ENCODE results near the gene PTPRN2. TPM values are rescaled to one million over a fixed set of nuclear protein-coding genes. Genes with fewer than 3 reads are reported as not detected.

Gene PTPRN2
- total and polyA plus RNA-seq, 2 of the 8 experiments (the other 6 are each of a cell fraction or from before 2014, with no cell fraction given) = 2.6 to 4.5 TPM

DNA sequence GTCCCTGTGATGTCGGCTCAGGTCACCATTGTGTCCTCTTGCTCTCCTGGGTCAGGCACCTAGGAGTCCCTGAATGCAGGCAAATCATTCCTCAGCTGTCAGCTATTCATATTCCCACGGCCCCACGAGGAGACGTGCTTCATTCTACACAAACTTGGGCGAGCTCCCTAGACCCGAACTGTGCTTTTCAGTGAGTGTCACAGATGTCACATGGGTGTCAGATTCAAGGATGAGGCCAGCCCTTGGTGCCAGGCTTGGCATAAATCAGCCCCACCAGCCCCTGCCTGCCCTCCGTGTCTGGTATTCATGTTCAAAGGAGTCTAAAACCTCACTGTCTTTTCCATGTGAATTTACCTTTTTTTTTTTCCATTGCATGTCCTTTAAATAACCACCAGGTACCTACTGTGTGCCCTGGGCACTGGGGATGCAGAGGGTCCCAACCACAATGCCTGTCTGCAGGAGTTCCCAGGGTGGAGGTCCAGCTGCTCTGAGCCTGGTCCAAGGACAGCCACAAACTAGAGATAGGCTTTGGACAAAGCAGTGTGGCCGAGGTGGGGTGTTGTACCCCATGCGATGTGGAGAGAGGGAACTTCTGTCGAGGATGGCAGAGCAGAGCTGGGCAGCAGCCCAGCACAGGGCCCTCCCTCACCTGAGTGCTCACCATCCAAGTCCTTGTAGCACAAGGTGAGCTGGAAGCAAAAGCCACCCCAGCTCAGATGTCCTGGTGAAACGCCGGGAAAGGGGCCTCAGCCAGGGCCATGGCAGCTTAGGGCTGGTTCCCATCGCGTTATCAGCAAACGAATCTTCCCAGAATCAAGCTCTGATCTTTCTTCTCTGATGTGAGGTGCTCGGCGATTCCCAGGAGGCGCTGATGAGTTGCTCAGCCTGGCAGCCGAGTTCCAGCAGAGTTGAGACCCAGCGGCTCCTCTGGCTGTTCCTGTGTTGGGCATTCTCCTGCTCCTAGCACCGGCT, 611.9 kb downstream of the PTPRN2 start:
- H2BK20ac ChIP-seq (ENCODE audit: low read length) = no peak overlapping the region
- no peak for FAIRE-seq
- CTCF ChIA-PET (ENCODE audit: partially characterized antibody) = interaction anchor here (0.7 to 2.0 kb wide), 4 partner anchors 8 to 38 kb away, joined by 3 to 6 read pairs (median 4); no protein-coding TSS in a partner anchor
- H3K36me3 ChIP-seq (ENCODE audit: control insufficient read depth in 2 of 4, insufficient read depth in 4 of 4, low read length in 3 of 4) = no peaks in the 10 kb centered on the region
- TF ChIP-seq RAD21 (IDR thresholded peaks at IDR 0.05 in 1 of 2, conservative IDR thresholded peaks at IDR 0.05 in 1 of 2; ENCODE audit: low read depth in 2 of 2, low read length in 2 of 2) = peak; percentile 25 to 31; a peak in 2 of 4 replicates
- TF ChIP-seq SIX5 (IDR thresholded peaks at IDR 0.05; ENCODE audit: low read depth, low read length) = no peak
- TF ChIP-seq TEAD4 (IDR thresholded peaks at IDR 0.05; ENCODE audit: low read depth, low read length) = no peak
- TF ChIP-seq EGR1 (IDR thresholded peaks at IDR 0.05; ENCODE audit: borderline replicate concordance, low read depth, low read length) = no peak
- peak in 2 of 3 experiments; percentile 26 to 36; a peak in 2 of 4 replicates for TF ChIP-seq CTCF (IDR thresholded peaks at IDR 0.05; ENCODE audit: control extremely low read depth in 1 of 3, insufficient read depth in 1 of 3, low read depth in 1 of 3, low read length in 3 of 3)
- no peak for TF ChIP-seq ZNF274 (IDR thresholded peaks at IDR 0.05; ENCODE audit: borderline replicate concordance, extremely low read depth, low read length)
- H3K4me3 ChIP-seq (ENCODE audit: extremely low read depth in 1 of 4, insufficient read depth in 2 of 4, low read depth in 3 of 4, low read length in 4 of 4) = no peak overlapping the region
- no peak overlapping the region for H3K18ac ChIP-seq (ENCODE audit: extremely low read depth, low read length)
- no peak overlapping the region for H2AK5ac ChIP-seq (ENCODE audit: low read depth, low read length)
- H4K20me1 ChIP-seq (replicated peaks in 1 of 2; ENCODE audit: control insufficient read depth in 1 of 2, insufficient read depth in 2 of 2, low read length in 2 of 2) = no peaks in the 10 kb centered on the region
- no peak overlapping the region for H4K5ac ChIP-seq (ENCODE audit: insufficient read length, low read depth, low read length)
- no peak overlapping the region for H3K9ac ChIP-seq (replicated peaks in 1 of 4; ENCODE audit: extremely low read depth in 1 of 4, low read depth in 3 of 4, low read length in 3 of 4)
- H3K56ac ChIP-seq (replicated peaks; ENCODE audit: insufficient read length, low read depth, low read length) = no peak overlapping the region
- DNase-seq (ENCODE audit: low read depth in 1 of 2, low spot score in 2 of 2) = no peak
- WGBS, 2 experiments (ENCODE audit: extremely low coverage in 1 of 2, insufficient coverage in 1 of 2, insufficient read length in 1 of 2, insufficient replicate concordance in 2 of 2, low coverage in 1 of 2, low lambda C conversion rate in 2 of 2, missing lambda C conversion rate in 1 of 2) = 88% methylated on average over 21 of the region's 21 CpGs; no CpG with 5 or more reads in 1 of the 2 experiments
- H2BK5ac ChIP-seq (ENCODE audit: low read depth, low read length) = no peak overlapping the region
- H3K4me1 ChIP-seq (replicated peaks in 1 of 4; ENCODE audit: control insufficient read depth in 3 of 4, insufficient read depth in 4 of 4, low read length in 3 of 4) = peaks cover 0 to 4% (median 2%) of the 10 kb centered on the region in 4 experiments; a peak in 1 of 7 replicates
- H2BK12ac ChIP-seq (ENCODE audit: low read depth, low read length) = no peak overlapping the region
- H3K27me3 ChIP-seq (replicated peaks in 1 of 4; ENCODE audit: control insufficient read depth in 3 of 4, extremely low read depth in 1 of 4, insufficient read depth in 3 of 4, low read length in 3 of 4) = no peaks in the 10 kb centered on the region
- H2BK15ac ChIP-seq (ENCODE audit: low read length) = no peak overlapping the region
- POLR2A ChIA-PET (ENCODE audit: partially characterized antibody) = no interaction called here
- no peak overlapping the region for H2AFZ ChIP-seq (ENCODE audit: low read length)
- no peak overlapping the region for H2BK120ac ChIP-seq (replicated peaks; ENCODE audit: low read depth, low read length)
- H3K79me1 ChIP-seq (ENCODE audit: low read depth, low read length) = no peaks in the 10 kb centered on the region
- H3K14ac ChIP-seq (ENCODE audit: insufficient read length) = no peak overlapping the region
- H3K4ac ChIP-seq (replicated peaks; ENCODE audit: insufficient read length, low read depth, low read length) = no peak overlapping the region
- H3K9me3 ChIP-seq (ENCODE audit: insufficient read depth in 2 of 2, low read depth in 1 of 2, low read length in 1 of 2) = peaks cover 37 to 41% of the 10 kb centered on the region in 2 experiments
- no peak overlapping the region for H4K91ac ChIP-seq (replicated peaks; ENCODE audit: insufficient read length, low read length)
- no peak overlapping the region for H4K8ac ChIP-seq (ENCODE audit: extremely low read depth, insufficient read depth, low read length)
- no peak overlapping the region for H3K27ac ChIP-seq (ENCODE audit: low read depth, low read length)
- no peak overlapping the region for H3K23ac ChIP-seq (ENCODE audit: insufficient read length)
- no peaks in the 10 kb centered on the region for H3K23me2 ChIP-seq (ENCODE audit: low read depth, low read length)
- no peak overlapping the region for H3K4me2 ChIP-seq (ENCODE audit: insufficient read depth in 1 of 2, low read depth in 2 of 2, low read length in 2 of 2)
- H3K79me2 ChIP-seq (ENCODE audit: control insufficient read depth in 1 of 2, insufficient read depth in 2 of 2, low read length in 2 of 2) = no peaks in the 10 kb centered on the region

All from H1 (cell line).